ENCODE results near the gene PTPRG.

PTPRG gene

GRCh38 chr3:61876797-61877196 lies 315.4 kb downstream of the PTPRG start:
- no peak for DNase-seq

GRCh38 chr3:61877359-61878138 lies 316.2 kb downstream of the PTPRG start:
- DNase-seq = no peak

- DNase-seq = no peak
Observed at GRCh38 chr3:61882253-61882652, 320.9 kb downstream of the PTPRG start.

- DNase-seq = no peak
Observed at GRCh38 chr3:61884794-61885193, 323.4 kb downstream of the PTPRG start.

GRCh38 chr3:61885414-61885813 lies 324.0 kb downstream of the PTPRG start:
- no peak for DNase-seq

GRCh38 chr3:61887206-61887605 lies 325.8 kb downstream of the PTPRG start:
- no peak for DNase-seq

GRCh38 chr3:61889259-61889658 lies 327.9 kb downstream of the PTPRG start:
- no peak for DNase-seq

- DNase-seq = no peak
Observed at GRCh38 chr3:61890167-61890566, 328.8 kb downstream of the PTPRG start.

GRCh38 chr3:61890586-61890985 lies 329.2 kb downstream of the PTPRG start:
- DNase-seq = no peak

- no peak for DNase-seq
Observed at GRCh38 chr3:61892891-61893290, 331.5 kb downstream of the PTPRG start.

GRCh38 chr3:61893840-61894566 lies 332.6 kb downstream of the PTPRG start:
- DNase-seq = no peak

- DNase-seq = peak; percentile 45
Observed at GRCh38 chr3:61894988-61895935, 333.9 kb downstream of the PTPRG start.

GRCh38 chr3:61896251-61896650 lies 334.9 kb downstream of the PTPRG start:
- no peak for DNase-seq

GRCh38 chr3:61897848-61898247 lies 336.5 kb downstream of the PTPRG start:
- no peak for DNase-seq

GRCh38 chr3:61899700-61900462 lies 338.5 kb downstream of the PTPRG start:
- DNase-seq = no peak

- no peak for DNase-seq
Observed at GRCh38 chr3:61901496-61901895, 340.1 kb downstream of the PTPRG start.

- no peak for DNase-seq
Observed at GRCh38 chr3:61901986-61902385, 340.6 kb downstream of the PTPRG start.

- DNase-seq = no peak
Observed at GRCh38 chr3:61903074-61903473, 341.7 kb downstream of the PTPRG start.

GRCh38 chr3:61903931-61904657 lies 342.7 kb downstream of the PTPRG start:
- no peak for DNase-seq

GRCh38 chr3:61907210-61907795 lies 345.9 kb downstream of the PTPRG start:
- no peak for DNase-seq

GRCh38 chr3:61908382-61908781 lies 347.0 kb downstream of the PTPRG start:
- no peak for DNase-seq
